WTC11 (cell line): ENCODE results near the gene ARHGAP10. TPM values are rescaled to one million over a fixed set of nuclear protein-coding genes. Genes with fewer than 3 reads are reported as not detected.

Source experiments
- ATAC-seq: fragments of 200-7000 bp; cut with Tn5 transposase; 2 replicates; pipeline ENCODE4 v1.10.0; 2021; ENCODE audit warnings: mild to moderate bottlenecking, moderate library complexity
- CTCF ChIA-PET: fragments of 300-600 bp; sonication (Branson Sonifier 250); formaldehyde crosslinking; loops from one replicate; lab custom pipeline; 2021; ENCODE audit warnings: antibody characterized with exemption; lab: Charles Lee
- POLR2A ChIA-PET: fragments of 350-600 bp; sonication (Branson Sonifier 250); formaldehyde crosslinking; loops from one replicate; lab custom pipeline; 2021; ENCODE audit warnings: antibody characterized with exemption; lab: Charles Lee
- DNase-seq: peaks from one replicate; pipeline ENCODE4 v3.0.0; 2021; ENCODE audit warnings: low spot score
- H3K27ac Mint-ChIP-seq: 2 replicates; pipeline ENCODE4 v1.8.0; 2021; ENCODE audit warnings: mixed read lengths
- H3K27me3 Mint-ChIP-seq: 2 replicates; pipeline ENCODE4 v1.8.0; 2021; ENCODE audit warnings: low read depth, mild to moderate bottlenecking, moderate library complexity, mixed read lengths
- H3K36me3 Mint-ChIP-seq: 2 replicates; pipeline ENCODE4 v1.8.0; 2021; ENCODE audit warnings: mixed read lengths
- H3K4me1 Mint-ChIP-seq: 2 replicates; pipeline ENCODE4 v1.8.0; 2022; ENCODE audit warnings: mixed read lengths
- H3K4me3 Mint-ChIP-seq: 2 replicates; pipeline ENCODE4 v1.8.0; 2021; ENCODE audit warnings: mild to moderate bottlenecking, moderate library complexity, mixed read lengths
- H3K9me3 Mint-ChIP-seq: 2 replicates; pipeline ENCODE4 v1.8.0; 2021; ENCODE audit warnings: mixed read lengths
- ATF1 ChIP-seq: sonication (generic); formaldehyde crosslinking; IDR thresholded peaks from 2 replicates; pipeline ENCODE4 v1.8.1; 2023; ENCODE audit warnings: mild to moderate bottlenecking, moderate library complexity, missing genetic modification reagents
- CREM ChIP-seq: sonication (generic); formaldehyde crosslinking; IDR thresholded peaks from 2 replicates; pipeline ENCODE4 v1.8.1; 2022; ENCODE audit warnings: mild to moderate bottlenecking, missing genetic modification reagents, moderate library complexity
- ELF4 ChIP-seq: sonication (generic); formaldehyde crosslinking; IDR thresholded peaks from 2 replicates; pipeline ENCODE4 v1.8.1; 2022; ENCODE audit warnings: low read depth, mild to moderate bottlenecking, moderate library complexity, missing genetic modification reagents
- GRHL2 ChIP-seq: fragments of 250-450 bp; sonication (Bioruptor Pico); IDR thresholded peaks from 2 replicates; pipeline ENCODE4 v1.8.0; 2022; ENCODE audit warnings: mild to moderate bottlenecking, moderate library complexity; ENCODE audit not compliant: insufficient replicate concordance, severe bottlenecking
- IRF1 ChIP-seq: sonication (generic); formaldehyde crosslinking; IDR thresholded peaks from 2 replicates; pipeline ENCODE4 v1.8.0; 2023; ENCODE audit warnings: missing genetic modification reagents
- JUN ChIP-seq: sonication (generic); formaldehyde crosslinking; IDR thresholded peaks from 2 replicates; pipeline ENCODE4 v1.8.0; 2023; ENCODE audit warnings: mild to moderate bottlenecking, missing genetic modification reagents
- KAT7 ChIP-seq: sonication (generic); formaldehyde crosslinking; IDR thresholded peaks from 2 replicates; pipeline ENCODE4 v1.8.1; 2023; ENCODE audit warnings: missing genetic modification reagents, mild to moderate bottlenecking, borderline replicate concordance
- MYBL2 ChIP-seq: sonication (generic); formaldehyde crosslinking; IDR thresholded peaks from 2 replicates; pipeline ENCODE4 v1.8.1; 2023; ENCODE audit warnings: mild to moderate bottlenecking, moderate library complexity, missing genetic modification reagents
- NFATC4 ChIP-seq: fragments of 250-450 bp; sonication (Bioruptor Pico); IDR thresholded peaks from 2 replicates; pipeline ENCODE4 v1.9.0; 2021; ENCODE audit warnings: mild to moderate bottlenecking
- NFYB ChIP-seq: sonication (generic); formaldehyde crosslinking; conservative IDR thresholded peaks from 2 replicates; pipeline ENCODE4 v1.8.0; 2022; ENCODE audit warnings: low read depth, missing genetic modification reagents
- NR1H2 ChIP-seq: sonication (generic); formaldehyde crosslinking; IDR thresholded peaks from 2 replicates; pipeline ENCODE4 v1.9.0; 2021; ENCODE audit warnings: mild to moderate bottlenecking, moderate library complexity, missing genetic modification reagents
- OVOL2 ChIP-seq: fragments of 250-450 bp; sonication (Bioruptor Pico); IDR thresholded peaks from 2 replicates; pipeline ENCODE4 v1.9.0; 2021; ENCODE audit warnings: mild to moderate bottlenecking, borderline replicate concordance
- RELA ChIP-seq: sonication (generic); formaldehyde crosslinking; IDR thresholded peaks from 2 replicates; pipeline ENCODE4 v1.8.1; 2022; ENCODE audit warnings: missing genetic modification reagents, mild to moderate bottlenecking, borderline replicate concordance
- RORB ChIP-seq: fragments of 250-450 bp; sonication (Bioruptor Pico); IDR thresholded peaks from 2 replicates; pipeline ENCODE4 v1.9.0; 2021; ENCODE audit warnings: mild to moderate bottlenecking
- SMAD3 ChIP-seq: sonication (generic); formaldehyde crosslinking; IDR thresholded peaks from 2 replicates; pipeline ENCODE4 v1.8.0; 2022; ENCODE audit warnings: missing genetic modification reagents, mild to moderate bottlenecking, borderline replicate concordance
- TEAD4 ChIP-seq: sonication (generic); formaldehyde crosslinking; IDR thresholded peaks from 2 replicates; pipeline ENCODE4 v1.8.0; 2022; ENCODE audit warnings: mild to moderate bottlenecking, missing genetic modification reagents
- USF1 ChIP-seq: sonication (generic); formaldehyde crosslinking; IDR thresholded peaks from 2 replicates; pipeline ENCODE4 v1.8.0; 2022; ENCODE audit warnings: mild to moderate bottlenecking, missing genetic modification reagents
- USF2 ChIP-seq: sonication (generic); formaldehyde crosslinking; IDR thresholded peaks from 2 replicates; pipeline ENCODE4 v1.8.1; 2023; ENCODE audit warnings: mild to moderate bottlenecking, missing genetic modification reagents, moderate library complexity
- ZBTB43 ChIP-seq: sonication (generic); formaldehyde crosslinking; IDR thresholded peaks from 2 replicates; pipeline ENCODE4 v1.8.1; 2023; ENCODE audit warnings: mild to moderate bottlenecking, missing genetic modification reagents
- ZNF232 ChIP-seq: sonication (generic); formaldehyde crosslinking; IDR thresholded peaks from 2 replicates; pipeline ENCODE4 v1.8.0; 2022; ENCODE audit warnings: mild to moderate bottlenecking, missing genetic modification reagents
- ZNF263 ChIP-seq: sonication (generic); formaldehyde crosslinking; IDR thresholded peaks from 2 replicates; pipeline ENCODE4 v1.8.1; 2022; ENCODE audit warnings: low read depth, mild to moderate bottlenecking, moderate library complexity, missing genetic modification reagents
- ZNF425 ChIP-seq: fragments of 250-450 bp; sonication (Bioruptor Pico); conservative IDR thresholded peaks from 2 replicates; pipeline ENCODE4 v1.9.0; 2021; ENCODE audit warnings: mild to moderate bottlenecking
- total RNA-seq: library from RNA; stranded (reverse); gene quantifications from 3 replicates; pipeline ENCODE4 v1.2.3, GENCODE V29; 2021

ARHGAP10 gene
- total RNA-seq, 1 experiment from 2014 or later, result 9.6 TPM

GRCh38 chr4:147933316-147933715 lies 201.4 kb downstream of the ARHGAP10 start:
- no peak for DNase-seq
- H3K36me3 Mint-ChIP-seq, result no peaks in the 10 kb centered on the region
- ATAC-seq, result peak; percentile 72
- H3K27ac Mint-ChIP-seq, result no peak overlapping the region
- H3K4me1 Mint-ChIP-seq, result peaks cover 5% of the 10 kb centered on the region
- POLR2A ChIA-PET, result no interaction called here
- TF ChIP-seq NFATC4 (CRISPR knock-in tag) (no peak), NFYB (no peak), OVOL2 (CRISPR knock-in tag) (no peak), ZBTB43 (CRISPR knock-in tag) (no peak), TEAD4 (no peak), USF1 (CRISPR knock-in tag) (no peak), ZNF232 (CRISPR knock-in tag) (no peak), MYBL2 (CRISPR knock-in tag) (no peak), NR1H2 (CRISPR knock-in tag) (no peak), USF2 (CRISPR knock-in tag) (no peak), ZNF263 (CRISPR knock-in tag) (no peak), RELA (CRISPR knock-in tag) (no peak), JUN (CRISPR knock-in tag) (no peak), ELF4 (CRISPR knock-in tag) (no peak), GRHL2 (CRISPR knock-in tag) (no peak), IRF1 (no peak), RORB (CRISPR knock-in tag) (no peak), SMAD3 (CRISPR knock-in tag) (no peak), ZNF425 (CRISPR knock-in tag) (no peak), KAT7 (no peak)
- TF ChIP-seq, all 79 proteins: peak for 0
- CTCF ChIA-PET, result interaction anchor here (1.0 kb wide), 1 partner anchor 66 kb away, joined by 3 read pairs; no protein-coding TSS in a partner anchor
- Mint-ChIP-seq H3K4me3 (no peak overlapping the region), H3K27me3 (no peaks in the 10 kb centered on the region), H3K9me3 (peaks cover 5% of the 10 kb centered on the region)

- DNase-seq (no peak), ATAC-seq (no peak)
- TF ChIP-seq CREM (CRISPR knock-in tag), result no peak
- TF ChIP-seq ATF1 (CRISPR knock-in tag), result no peak
- Mint-ChIP-seq H3K9me3 (peaks cover 5% of the 10 kb centered on the region), H3K27me3 (no peaks in the 10 kb centered on the region), H3K4me3 (no peak overlapping the region), H3K27ac (no peak overlapping the region), H3K36me3 (no peaks in the 10 kb centered on the region), H3K4me1 (0 out of 2 replicates have a peak, but pooled peaks cover 2% of the 10 kb centered on the region)
- ChIA-PET POLR2A (no interaction called here), CTCF (interaction anchor here (1.0 kb wide), 1 partner anchor 67 kb away, joined by 3 read pairs; no protein-coding TSS in a partner anchor)
Measured at GRCh38 chr4:147933779-147934178, 201.9 kb downstream of the ARHGAP10 start.
